ENCODE measurements around the gene SHTN1.

DNA sequence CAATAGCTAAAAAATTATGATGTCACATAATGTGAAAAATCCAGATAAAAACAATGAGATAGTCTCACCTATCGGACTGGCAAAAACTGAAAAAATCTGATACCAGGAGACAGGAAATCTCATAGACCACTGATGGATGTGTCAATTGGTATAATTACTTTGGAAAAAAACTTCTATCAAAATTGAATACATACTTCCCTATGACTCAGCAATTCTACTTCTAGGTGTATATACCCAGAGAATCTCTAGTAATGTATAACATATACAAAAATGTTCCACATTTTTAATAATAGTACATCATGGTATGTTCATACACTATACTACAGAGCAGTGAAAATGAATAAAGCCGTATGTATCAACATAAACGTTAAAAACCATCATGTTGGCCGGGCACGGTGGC, 34.9 kb downstream of the SHTN1 start:
- no peak for TF ChIP-seq TAF1 (IDR thresholded peaks at IDR 0.05; ENCODE audit: low read depth, low read length)
- no peak for TF ChIP-seq POU2F2 (IDR thresholded peaks at IDR 0.05; ENCODE audit: low read depth, low read length)

Measured in GM12891 (cell line).